GM19452 (cell line): Measurements from ENCODE around the gene C11orf86.
A peak's percentile ranks its signal among the peaks of the same experiment; 100 is the strongest.
"Not testable (repeated sequence)": the region's sequence is repeated elsewhere in the genome, so short reads cannot be mapped to it uniquely, and the experiment has no call there.

Source experiments
- ATAC-seq: cut with Tn5 transposase; IDR thresholded peaks from one replicate; pipeline ENCODE4 v1.9.1; 2021; ENCODE audit not compliant: unreplicated experiment

Gene C11orf86, protein sequence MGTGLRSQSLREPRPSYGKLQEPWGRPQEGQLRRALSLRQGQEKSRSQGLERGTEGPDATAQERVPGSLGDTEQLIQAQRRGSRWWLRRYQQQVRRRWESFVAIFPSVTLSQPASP

DNA sequence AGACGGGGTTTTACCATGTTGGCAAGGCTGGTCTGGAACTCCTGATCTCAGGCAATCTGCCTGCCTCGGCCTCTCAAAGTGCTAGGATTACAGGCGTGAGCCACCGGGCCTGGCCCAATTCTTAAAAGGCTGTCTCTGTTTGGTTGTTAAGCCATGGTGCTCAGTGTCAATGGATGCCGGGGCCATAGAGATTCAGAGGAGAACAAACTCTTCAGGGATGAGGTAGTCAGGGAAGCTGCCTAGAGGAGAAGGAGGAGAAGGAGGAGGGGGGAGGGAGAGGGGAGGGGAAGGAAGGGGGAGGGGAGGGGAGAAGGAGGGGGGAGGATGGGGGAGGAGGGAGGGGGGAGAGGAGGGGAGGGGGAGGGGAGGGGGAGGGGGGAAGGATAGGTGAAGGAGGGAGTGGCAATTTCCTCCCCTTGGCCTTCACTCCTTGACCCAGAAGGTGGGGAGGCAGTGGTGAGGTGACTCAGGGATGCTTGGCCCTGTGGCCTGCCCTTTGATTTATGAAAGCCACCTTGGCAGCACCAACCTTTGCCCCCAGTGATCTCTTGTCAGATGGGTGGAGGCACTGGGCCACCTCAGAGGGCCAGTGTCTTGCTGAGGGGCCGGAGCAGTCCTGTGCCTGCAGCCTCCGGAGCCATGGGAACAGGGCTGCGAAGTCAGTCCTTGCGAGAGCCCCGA lies at the start of gene C11orf86:
Gene C11orf86, plus strand, starts transcription at position 581 of the 681 bp plus-strand sequence. Its CDS starts 59 bp downstream, at position 640.
- ATAC-seq: no peak

GRCh38 chr11:66929753-66930152 lies 45.4 kb upstream of the C11orf86 start:
- no peak for ATAC-seq

- no peak for ATAC-seq
These were observed 42.6 kb upstream of the C11orf86 start for GRCh38 chr11:66932543-66932942.

DNA sequence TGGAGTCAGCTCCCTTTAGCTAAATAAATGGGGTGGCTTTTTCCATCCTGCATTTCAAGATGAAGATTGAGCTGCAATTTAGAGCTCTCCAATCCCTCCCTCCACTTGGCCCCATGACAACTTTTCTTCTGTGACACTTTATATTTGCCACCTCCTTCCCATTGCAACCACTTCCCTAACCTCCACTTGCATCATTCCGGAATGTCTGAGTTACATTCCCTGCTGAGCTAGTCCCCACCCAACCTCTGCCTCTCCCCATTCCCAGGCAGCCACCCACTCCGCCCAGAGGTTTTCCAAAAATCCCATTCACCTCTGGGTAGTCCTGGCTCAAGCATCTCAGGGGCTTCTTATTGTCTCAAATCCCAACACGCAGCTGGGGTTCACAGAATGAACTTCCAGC lies 41.6 kb upstream of the C11orf86 start:
- ATAC-seq: no peak

DNA sequence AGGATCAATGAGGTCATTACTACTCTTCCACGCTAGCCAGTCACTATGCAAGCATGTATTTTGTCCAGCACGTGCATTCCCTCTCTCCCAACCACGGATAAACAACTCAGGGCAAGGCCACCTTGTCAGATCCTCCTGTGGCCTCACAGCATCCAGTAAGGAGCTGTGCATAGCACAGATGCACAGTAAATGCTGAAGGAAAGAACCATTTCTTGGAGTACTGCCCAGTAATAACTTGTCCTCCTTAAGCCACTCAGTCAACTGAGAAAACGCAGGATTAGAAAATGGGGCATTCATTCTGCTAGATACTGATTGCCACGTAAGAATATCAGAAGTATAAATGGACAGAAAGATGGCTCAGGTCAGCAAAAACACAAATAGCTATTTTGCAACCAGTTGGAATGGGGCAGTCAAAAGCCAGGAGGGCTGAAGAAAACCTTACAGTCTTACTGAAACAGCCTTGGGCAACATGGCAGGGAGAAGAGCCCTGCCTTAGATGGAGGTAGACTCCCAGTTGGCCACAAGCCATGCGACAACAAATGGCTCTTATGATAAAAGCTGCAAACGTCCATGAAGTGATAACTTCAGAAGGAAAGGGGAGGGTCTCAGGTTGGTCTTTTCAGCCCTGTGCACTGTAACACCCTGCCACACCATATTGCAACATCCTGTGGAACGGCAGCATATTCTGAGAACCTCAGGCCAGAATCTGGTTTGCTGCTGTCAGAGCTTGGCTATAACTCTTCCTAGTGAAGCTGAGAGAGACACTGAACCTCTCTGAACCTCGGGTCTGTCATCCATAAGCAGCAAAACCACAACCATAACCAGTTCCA lies 39.9 kb upstream of the C11orf86 start:
- ATAC-seq: no peak

DNA sequence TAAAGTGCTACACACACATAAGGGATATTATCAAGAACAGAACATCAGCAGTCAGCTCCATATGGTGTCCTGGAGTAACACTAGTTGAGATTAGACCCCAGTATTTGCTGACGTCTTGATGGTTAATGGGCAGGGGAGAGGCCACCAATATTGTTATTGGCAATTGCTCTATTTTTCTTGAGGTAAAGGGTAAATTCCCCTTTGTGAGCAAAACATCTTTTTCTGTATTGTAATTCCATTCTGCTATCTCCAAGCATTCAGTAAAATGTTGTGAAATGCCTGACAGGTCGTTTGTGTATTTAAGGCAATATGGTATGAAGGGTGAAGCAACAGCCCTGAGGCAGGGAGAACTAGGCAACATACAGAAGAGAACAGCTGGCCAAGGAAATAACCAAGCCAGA lies 38.8 kb upstream of the C11orf86 start:
- ATAC-seq: no peak

- ATAC-seq: no peak
These were observed 37.8 kb upstream of the C11orf86 start for GRCh38 chr11:66937193-66937733.

- no peak for ATAC-seq
These were observed 36.4 kb upstream of the C11orf86 start for GRCh38 chr11:66938582-66939135.

- no peak for ATAC-seq
These were observed 25.0 kb upstream of the C11orf86 start for GRCh38 chr11:66950112-66950535.

DNA sequence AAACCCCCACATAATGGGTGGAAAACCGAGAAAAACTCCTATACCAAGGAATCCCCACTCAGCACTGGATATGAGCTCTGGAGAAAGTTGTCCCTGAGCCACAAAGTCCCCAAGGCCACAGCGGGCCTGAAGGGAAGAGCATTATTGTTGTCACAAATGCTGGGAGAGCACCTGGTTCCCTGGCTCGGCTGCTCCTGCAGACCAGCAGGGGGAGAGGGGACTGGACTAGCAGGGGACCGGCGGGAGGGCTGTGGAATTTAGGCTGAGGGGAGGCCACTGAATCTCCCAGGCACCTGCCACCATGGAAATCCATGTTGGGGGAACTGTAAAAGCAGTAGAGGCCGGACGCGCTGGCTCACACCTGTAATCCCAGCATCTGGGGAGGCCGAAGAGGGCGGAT lies 24.0 kb upstream of the C11orf86 start:
- no peak for ATAC-seq

DNA sequence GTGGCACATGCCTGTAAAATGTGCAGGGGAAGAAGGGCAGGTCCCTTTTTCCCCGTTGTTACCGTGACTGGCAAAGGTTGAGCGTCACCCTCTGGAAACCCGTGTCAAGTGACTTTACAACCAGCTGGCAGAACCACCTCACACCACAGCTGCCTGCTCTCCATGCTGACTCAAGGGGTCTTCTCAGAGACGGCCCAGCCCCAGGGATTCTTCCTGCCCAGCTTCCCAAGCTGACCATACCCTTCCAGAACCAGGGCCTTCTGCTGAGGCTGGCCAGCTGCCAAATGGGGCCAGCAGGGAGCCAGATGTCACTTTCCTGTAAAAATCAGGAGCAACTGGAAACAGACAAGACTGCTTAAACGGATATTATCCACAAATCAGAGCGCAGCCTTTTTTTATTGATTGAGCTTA lies 23.2 kb upstream of the C11orf86 start:
- no peak for ATAC-seq

- ATAC-seq: no peak
These were observed 21.8 kb upstream of the C11orf86 start for GRCh38 chr11:66953081-66953833.

DNA sequence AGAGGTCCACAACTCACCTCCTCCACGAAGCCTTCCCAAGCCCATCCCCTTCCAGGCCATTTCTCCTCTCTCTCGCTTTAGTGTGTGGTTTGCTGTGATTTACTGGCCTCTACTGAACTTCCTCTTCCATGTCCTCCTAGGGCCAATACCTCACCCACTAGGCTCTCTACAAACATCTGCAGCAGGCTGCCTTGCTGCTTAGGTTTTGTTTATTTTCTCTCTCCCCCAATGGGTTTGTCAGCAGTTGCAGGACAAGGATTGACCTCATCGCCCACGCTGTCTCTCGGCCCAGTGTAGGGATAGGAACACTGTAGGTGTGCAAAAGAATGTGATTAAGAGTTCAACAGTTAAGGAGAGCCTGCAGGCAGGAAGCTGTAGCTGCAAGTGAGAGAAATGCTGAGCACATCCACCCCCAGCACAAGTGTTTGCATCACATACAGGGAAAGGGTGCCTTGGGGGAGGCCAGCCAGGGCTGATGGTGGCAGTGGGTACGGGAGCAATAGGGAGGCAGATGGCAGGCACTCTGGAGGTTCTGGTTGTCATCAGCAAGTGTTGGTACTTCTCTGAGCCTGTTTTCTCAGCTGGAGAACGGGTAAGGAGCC lies 18.3 kb upstream of the C11orf86 start:
- no peak for ATAC-seq

GRCh38 chr11:66957971-66958231 lies 17.2 kb upstream of the C11orf86 start:
- ATAC-seq: peak; percentile 34

GRCh38 chr11:66958232-66958955 lies 16.7 kb upstream of the C11orf86 start, which contains the start of gene PC:
PC (minus strand) TSS chr11:66958383; CDS start chr11:66872159, 86,224 bp downstream.
- peak; percentile 94 for ATAC-seq

DNA sequence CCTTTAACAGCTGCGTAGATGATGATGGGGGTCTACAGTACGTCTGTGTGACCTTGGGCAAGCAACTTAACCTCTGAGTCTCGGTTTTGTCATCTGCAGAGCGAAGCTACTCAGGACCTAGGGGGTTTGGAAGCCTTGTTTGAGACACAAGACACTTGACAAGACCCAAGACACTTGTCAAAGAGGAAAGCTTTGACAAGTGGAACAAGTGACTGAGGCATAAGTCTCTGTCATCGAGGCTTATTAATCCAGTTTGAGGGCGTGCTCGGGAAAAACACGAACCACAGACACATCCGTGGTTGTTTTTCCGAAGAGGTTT lies 16.2 kb upstream of the C11orf86 start:
- no peak for ATAC-seq

DNA sequence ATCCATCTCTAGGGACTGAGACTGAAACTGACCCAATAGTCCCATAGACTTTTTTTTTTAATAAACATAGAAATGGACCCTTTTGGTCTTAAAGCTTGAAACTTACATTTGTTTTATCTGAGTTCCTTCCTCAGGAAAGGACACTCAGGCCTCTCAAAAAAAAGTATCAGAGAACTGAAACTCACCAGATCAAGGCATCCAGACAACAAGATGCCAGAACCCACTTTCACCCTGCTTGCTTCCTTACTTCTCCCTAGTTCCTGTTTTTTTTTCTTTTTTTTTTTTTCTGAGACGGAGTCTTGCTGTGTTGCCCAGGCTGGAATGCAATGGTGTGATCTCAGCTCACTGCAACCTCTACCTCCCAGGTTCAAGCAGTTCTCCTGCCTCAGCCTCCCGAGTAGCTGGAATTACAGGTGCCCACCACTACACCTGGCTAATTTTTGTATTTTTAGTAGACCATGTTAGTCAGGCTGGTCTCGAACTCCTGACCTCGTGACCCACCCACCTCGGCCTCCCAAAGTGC lies 13.4 kb upstream of the C11orf86 start:
- ATAC-seq: not testable (repeated sequence)

GRCh38 chr11:66962247-66962646 lies 12.9 kb upstream of the C11orf86 start:
- ATAC-seq: no peak

GRCh38 chr11:66962801-66963200 lies 12.3 kb upstream of the C11orf86 start:
- ATAC-seq: no peak

- ATAC-seq: no peak
These were observed 10.6 kb upstream of the C11orf86 start for GRCh38 chr11:66964495-66964894.
